Heart left ventricle (tissue), 16 donors: ENCODE results near the gene MEF2A. TPM values are rescaled to one million over a fixed set of nuclear protein-coding genes. Genes with fewer than 3 reads are reported as not detected.

ENCODE experiments used
- ATAC-seq, 4 donors: fragments of 200-7000 bp; cut with Tn5 transposase; one replicate each; pipeline ENCODE4 v1.9.1; 2020 to 2022; ENCODE audit warnings: moderate library complexity in 4 of 4, mild to moderate bottlenecking in 3 of 4, moderate number of reproducible peaks in 1 of 4
- DNase-seq, 5 donors: peaks; one replicate each; pipeline ENCODE4 v3.0.0-alpha.2; 2020
- H3K27ac ChIP-seq, 12 donors: fragments of 200-600 bp; sonication (generic) in 4 of 12; one replicate each; pipeline versions ENCODE4 v1.5.0 to v1.8.0; 2016 to 2022; ENCODE audit warnings: mild to moderate bottlenecking in 2 of 12
- H3K27me3 ChIP-seq, 9 donors: fragments of 200-600 bp; sonication (generic) in 2 of 9; one replicate each; pipeline versions ENCODE4 v1.5.1 to v1.8.0; 2016 to 2022; ENCODE audit warnings: mild to moderate bottlenecking in 3 of 9
- H3K36me3 ChIP-seq, 9 donors: fragments of 200-600 bp; sonication (generic) in 2 of 9; one replicate each; pipeline versions ENCODE4 v1.5.0 to v1.8.0; 2018 to 2022; ENCODE audit warnings: mild to moderate bottlenecking in 2 of 9
- H3K4me1 ChIP-seq, 12 donors: fragments of 200-600 bp; sonication (generic) in 4 of 12; one replicate each; pipeline versions ENCODE4 v1.5.0 to v1.8.0; 2016 to 2022; ENCODE audit warnings: mild to moderate bottlenecking in 3 of 12
- H3K4me3 ChIP-seq, 12 donors: fragments of 200-600 bp; sonication (generic) in 4 of 12; one replicate each; pipeline versions ENCODE4 v1.5.0 to v1.8.0; 2017 to 2022; ENCODE audit warnings: mild to moderate bottlenecking in 9 of 12, moderate library complexity in 4 of 12
- H3K9me3 ChIP-seq, 12 donors: fragments of 200-600 bp; sonication (generic) in 4 of 12; one replicate each; pipeline versions ENCODE4 v1.5.0 to v1.8.0; 2016 to 2022; ENCODE audit warnings: mild to moderate bottlenecking in 1 of 12
- POLR2A ChIP-seq, 2 donors: fragments of 450-650 bp; IDR thresholded peaks; one replicate each; pipeline ENCODE4 v1.6.1; 2017; ENCODE audit warnings: antibody characterized with exemption in 2 of 2, mild to moderate bottlenecking in 2 of 2, moderate library complexity in 2 of 2
- WGBS, 4 donors: extraction: QIAGEN DNeasy Blood & Tissue Kit in 2 of 4; methylation state at CpG; one replicate each; pipeline versions ENCODE4 v1.1.5 to v1.1.7; 2013 to 2018; 5-methylcytosine and 5-hydroxymethylcytosine counted together
- intact Hi-C, 10 donors: fragments of 100-400 bp; cut with DNase I; formaldehyde crosslinking; loops; one replicate each; pipeline versions ENCODE4 v1.11.1 to v1.14.2; 2022
- polyA plus RNA-seq, 2 donors: library from polyadenylated mRNA; stranded (reverse); fragments of 200-250 nt; gene quantifications; one replicate each; pipeline ENCODE4 v1.2.3, GENCODE V29; 2013
- total RNA-seq, 9 donors: library from RNA; depleted of rRNA in 2 of 9; stranded (reverse); fragments of >200 nt in 2 of 9; fragmentation: NEBNext Ultra II Directional in 3 of 9; extraction: Animal tissue kit (Norgen Biotek cat#: 25700) in 3 of 9; gene quantifications; one replicate each; pipeline versions ENCODE4 v1.1.0 to v1.2.4, GENCODE V29; 2016 to 2023
- TF ChIP-seq, protein P1 (sequence below), 12 donors: fragments of 200-600 bp; sonication (generic) in 4 of 12; IDR thresholded peaks; one replicate each; pipeline versions ENCODE4 v1.5.0 to v1.8.0; 2018 to 2022; ENCODE audit warnings: antibody characterized with exemption in 12 of 12, mild to moderate bottlenecking in 5 of 12
- donor health status: ischemic (EF 13 %, LVEDD 7.1; RV severe dilation, severe dysfunction).
- donor health status: healthy with polysubstance abuse.
- donor health status: DM: no; HTN: yes; CAD: no.
- donor health status: DM: no; HTN: no; CAD: no.
- donor health status: ischemic (EF 25% LVEDD 6.9; RV normal size, moderate dysfunction).
- donor health status: ischemic (EF 25% LVEDD 5.7; RV mildly dilated, moderate dysfunction).
- donor health status: healthy.
- donor health status: DM: yes; HTN: yes; CAD: no.
- donor health status: ischemic (EF 35%, LVEDD 5.7; RV mildly dilated, moderate dysfunction).
- donor health status: nonischemic (EF 11% LVEDD 7.7; RV severe dilation, severe dysfunction).
- donor health status: DM: yes; HTN: yes; CAD: no.
- donor health status: PGD.
- donor health status: ischemic (EF 29% LVEDD 5.4; RV normal size, mild dysfunction).
- donor health status: nonischemic (EF 23%, LVEDD 6.1; RV moderate dilation, normal function).

The MEF2A gene
- total and polyA plus RNA-seq, 11 donors = 53.4 to 192 (median 153) TPM

DNA sequence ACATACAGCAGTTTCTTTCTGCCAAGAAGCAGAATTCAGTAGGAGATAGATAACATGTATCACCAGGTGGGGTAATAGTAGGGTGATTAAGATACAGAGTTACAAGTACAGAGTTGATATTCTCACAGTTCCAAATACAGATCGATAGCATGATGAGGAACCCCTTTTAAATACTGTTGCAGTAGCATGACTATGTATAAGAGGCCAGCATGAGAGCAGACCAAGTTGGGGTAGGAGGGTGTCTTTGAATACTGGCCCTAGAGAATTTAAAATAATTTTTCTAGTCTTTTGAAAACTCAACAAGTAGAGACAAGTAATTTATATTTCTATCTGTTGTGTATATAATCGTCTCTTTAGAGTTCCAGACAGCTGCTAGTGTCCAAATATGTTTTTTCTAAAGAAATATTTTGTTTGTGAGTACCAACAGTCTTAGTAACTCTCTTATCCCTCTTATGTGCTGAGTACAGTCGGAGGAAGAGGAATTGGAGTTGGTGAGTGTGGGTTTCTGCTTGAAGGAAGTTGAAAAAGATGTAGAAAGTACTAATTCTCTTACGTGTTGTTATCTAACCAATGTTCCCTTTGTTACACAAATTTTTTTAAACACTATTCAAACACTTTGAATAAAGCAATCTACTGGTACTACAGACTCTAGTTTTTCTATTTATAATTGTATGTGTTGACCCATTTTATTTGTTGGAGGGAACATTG, 137.3 kb downstream of the MEF2A start:
- peaks cover under 1 to 55% (median 31%) of the 10 kb centered on the region in 12 donors for H3K4me1 ChIP-seq

DNA sequence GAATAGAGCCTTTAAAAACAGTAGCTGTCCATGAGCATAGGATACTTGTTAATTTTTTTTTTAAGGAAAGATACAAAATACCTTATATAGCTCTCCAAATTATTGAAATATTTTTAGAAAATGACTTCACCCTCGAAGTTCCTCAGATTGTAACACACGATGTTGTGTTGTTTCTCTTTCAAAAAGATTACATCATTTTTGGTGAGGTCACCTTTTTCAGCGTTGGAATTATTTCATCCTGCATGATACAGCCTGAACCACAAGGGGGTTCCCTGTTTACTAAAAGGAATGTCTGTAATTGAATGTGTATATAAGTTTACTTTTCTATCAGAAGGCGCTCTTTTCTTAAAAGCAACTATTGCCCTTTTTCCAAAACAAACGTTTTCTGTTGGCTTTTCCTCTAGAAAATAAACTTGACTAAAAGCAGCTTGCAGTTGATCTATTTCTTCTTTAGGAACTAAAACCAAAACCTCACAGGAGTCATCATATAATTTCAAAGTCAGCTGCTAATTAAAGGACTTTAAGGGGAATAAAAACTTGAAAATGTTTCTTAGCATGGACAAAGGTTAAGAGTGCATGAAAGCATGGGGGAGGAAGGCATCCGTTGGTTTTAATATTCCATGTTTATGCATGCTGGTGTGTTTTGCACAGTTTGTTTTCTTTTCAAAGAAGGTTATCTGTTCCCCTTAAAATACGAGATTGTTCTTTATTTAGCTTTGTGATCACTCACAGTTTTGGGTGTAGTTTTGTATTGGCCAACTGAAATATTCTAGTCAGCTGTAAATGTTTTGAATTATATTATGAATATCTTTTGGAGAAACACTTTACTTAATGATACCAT, 138.0 kb downstream of the MEF2A start:
- DNase-seq (peak in 1 of 5 donors; percentile 52), ATAC-seq (peak; percentile 55 to 74 (median 62))
- peaks cover 0 to 4% (median 0%) of the 10 kb centered on the region in 12 donors for H3K9me3 ChIP-seq
- 8 to 13% (median 10%) methylated on average over 7 of the region's 7 CpGs for WGBS, 4 donors
- H3K4me1 ChIP-seq = peaks cover 3 to 62% (median 38%) of the 10 kb centered on the region in 12 donors
- H3K27ac ChIP-seq = peak overlapping the region; percentile 21 to 87 (median 80)
- no peaks in the 10 kb centered on the region for H3K27me3 ChIP-seq
- no peak for TF ChIP-seq POLR2A (IDR thresholded peaks at IDR 0.05)
- TF ChIP-seq, protein P1, sequence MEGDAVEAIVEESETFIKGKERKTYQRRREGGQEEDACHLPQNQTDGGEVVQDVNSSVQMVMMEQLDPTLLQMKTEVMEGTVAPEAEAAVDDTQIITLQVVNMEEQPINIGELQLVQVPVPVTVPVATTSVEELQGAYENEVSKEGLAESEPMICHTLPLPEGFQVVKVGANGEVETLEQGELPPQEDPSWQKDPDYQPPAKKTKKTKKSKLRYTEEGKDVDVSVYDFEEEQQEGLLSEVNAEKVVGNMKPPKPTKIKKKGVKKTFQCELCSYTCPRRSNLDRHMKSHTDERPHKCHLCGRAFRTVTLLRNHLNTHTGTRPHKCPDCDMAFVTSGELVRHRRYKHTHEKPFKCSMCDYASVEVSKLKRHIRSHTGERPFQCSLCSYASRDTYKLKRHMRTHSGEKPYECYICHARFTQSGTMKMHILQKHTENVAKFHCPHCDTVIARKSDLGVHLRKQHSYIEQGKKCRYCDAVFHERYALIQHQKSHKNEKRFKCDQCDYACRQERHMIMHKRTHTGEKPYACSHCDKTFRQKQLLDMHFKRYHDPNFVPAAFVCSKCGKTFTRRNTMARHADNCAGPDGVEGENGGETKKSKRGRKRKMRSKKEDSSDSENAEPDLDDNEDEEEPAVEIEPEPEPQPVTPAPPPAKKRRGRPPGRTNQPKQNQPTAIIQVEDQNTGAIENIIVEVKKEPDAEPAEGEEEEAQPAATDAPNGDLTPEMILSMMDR (IDR thresholded peaks at IDR 0.05) = peak; percentile 31 to 75 (median 58)
- intact Hi-C loops = loop anchor here in 9 of 10 donors (1.0 to 10.0 kb wide), 12 partner anchors 137 to 419 kb away; partner anchors contain the start of gene MEF2A (in 7 of the 9)
- H3K4me3 ChIP-seq = peak overlapping the region in 7 of 12 donors; percentile 1 to 8 (median 7)
- peaks cover 0 to 20% (median 0%) of the 10 kb centered on the region in 9 donors for H3K36me3 ChIP-seq

More for the DNA sequence above, 137.3 kb downstream of the MEF2A start:
- peaks cover 0 to 12% (median 0%) of the 10 kb centered on the region in 9 donors for H3K36me3 ChIP-seq
- intact Hi-C loops = loop anchor here in 8 of 10 donors (1.0 to 10.0 kb wide), 7 partner anchors 136 to 417 kb away; partner anchors contain the start of gene MEF2A (in 6 of the 8)
- H3K9me3 ChIP-seq = peaks cover 0 to 4% (median 0%) of the 10 kb centered on the region in 12 donors
- H3K27ac ChIP-seq = peak overlapping the region; percentile 21 to 87 (median 80)
- TF ChIP-seq POLR2A (IDR thresholded peaks at IDR 0.05) = no peak
- TF ChIP-seq, protein P1 (IDR thresholded peaks at IDR 0.05) = no peak
- 21 to 42% (median 36%) methylated on average over 4 of the region's 4 CpGs for WGBS, 4 donors
- H3K4me3 ChIP-seq = peak overlapping the region in 1 of 12 donors; percentile 2
- ATAC-seq = peak in 3 of 4 donors; percentile 2 to 10 (median 5)
- DNase-seq = no peak
- H3K27me3 ChIP-seq = no peaks in the 10 kb centered on the region

DNA sequence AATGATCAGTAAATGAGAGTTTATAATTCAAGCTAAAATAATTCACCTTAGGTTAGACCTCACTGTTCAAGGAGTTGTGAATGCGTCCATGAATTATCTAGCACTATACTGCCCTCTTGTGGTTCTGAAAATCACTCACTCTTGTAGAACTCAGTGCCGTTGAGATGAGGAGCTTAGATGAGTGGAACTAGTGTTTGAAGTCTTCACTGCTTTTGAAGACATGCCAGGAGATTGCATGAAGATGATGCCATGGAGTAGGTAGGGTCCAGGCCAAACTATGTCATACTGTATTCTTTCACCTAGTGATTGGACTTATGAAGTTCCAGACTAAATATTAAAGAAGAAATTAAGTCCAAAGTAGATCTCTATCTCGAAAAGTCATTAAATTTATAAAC, 138.7 kb downstream of the MEF2A start:
- Histone ChIP-seq H3K36me3 (peaks cover 0 to 26% (median 0%) of the 10 kb centered on the region in 9 donors), H3K27me3 (no peaks in the 10 kb centered on the region), H3K27ac (peak overlapping the region; percentile 21 to 87 (median 80)), H3K4me1 (peaks cover 3 to 69% (median 45%) of the 10 kb centered on the region in 12 donors), H3K4me3 (peak overlapping the region in 1 of 12 donors; percentile 8), H3K9me3 (peaks cover 0 to 4% (median 0%) of the 10 kb centered on the region in 12 donors)
- WGBS, 4 donors = 30 to 34% (median 33%) methylated on average over 3 of the region's 3 CpGs
- DNase-seq = peak in 2 of 5 donors; percentile 39 to 57
- TF ChIP-seq POLR2A (IDR thresholded peaks at IDR 0.05) = no peak
- TF ChIP-seq, protein P1 (IDR thresholded peaks at IDR 0.05) = peak; percentile 66 to 85 (median 80)
- ATAC-seq = peak; percentile 71 to 79 (median 76)
- intact Hi-C loops = loop anchor here in 9 of 10 donors (1.0 to 10.0 kb wide), 11 partner anchors 137 to 420 kb away; partner anchors contain the start of gene MEF2A (in 6 of the 9)
